Esophagus muscularis mucosa (tissue), 4 donors: Measurements from ENCODE around the gene FGA. TPM values are rescaled to one million over a fixed set of nuclear protein-coding genes. Genes with fewer than 3 reads are reported as not detected.

Experiments
- DNase-seq: peaks from one replicate; pipeline ENCODE4 v3.0.0-alpha.2; 2017; ENCODE audit errors: extremely low spot score
- H3K27ac ChIP-seq, 4 donors: fragments of 200-600 bp; sonication (generic); replicated peaks in 1 of 4; 1 replicate in 3 of 4; 2 replicates in 1 of 4; pipeline ENCODE4 v1.5.1; 2016 to 2019; ENCODE audit warnings: mild to moderate bottlenecking in 1 of 4
- H3K27me3 ChIP-seq, 4 donors: fragments of 200-600 bp; sonication (generic); one replicate each; pipeline versions ENCODE4 v1.5.1 to v1.6.0; 2016 to 2019
- H3K36me3 ChIP-seq, 4 donors: fragments of 200-600 bp; sonication (generic); one replicate each; pipeline ENCODE4 v1.5.1; 2016 to 2019
- H3K4me1 ChIP-seq, 4 donors: fragments of 200-600 bp; sonication (generic); one replicate each; pipeline ENCODE4 v1.5.1; 2016 to 2019
- H3K4me3 ChIP-seq, 4 donors: fragments of 200-600 bp; sonication (generic); 1 replicate in 2 of 4; 2 replicates in 2 of 4; pipeline ENCODE4 v1.5.1; 2016 to 2019; ENCODE audit warnings: mild to moderate bottlenecking in 4 of 4, moderate library complexity in 1 of 4
- H3K9me3 ChIP-seq, 4 donors: fragments of 200-600 bp; sonication (generic); 1 replicate in 3 of 4; 2 replicates in 1 of 4; pipeline ENCODE4 v1.5.1; 2016 to 2019
- CTCF ChIP-seq, 3 experiments: fragments of 200-600 bp in 2 of 3; fragments of 450-650 bp in 1 of 3; sonication (generic) in 2 of 3; IDR thresholded peaks; one replicate each; pipeline ENCODE4 v1.5.1; 2017 to 2019; ENCODE audit warnings: antibody characterized with exemption in 3 of 3, mild to moderate bottlenecking in 2 of 3, moderate library complexity in 1 of 3
- EP300 ChIP-seq: sonication (generic); formaldehyde crosslinking; IDR thresholded peaks from one replicate; pipeline ENCODE4 v1.6.1; 2017; ENCODE audit warnings: antibody characterized with exemption
- POLR2A ChIP-seq: fragments of 450-650 bp; IDR thresholded peaks from one replicate; pipeline ENCODE4 v1.6.1; 2017; ENCODE audit warnings: antibody characterized with exemption, moderate library complexity, mild to moderate bottlenecking, low read depth
- POLR2AphosphoS5 ChIP-seq, 2 donors: sonication (generic); formaldehyde crosslinking; IDR thresholded peaks; one replicate each; pipeline ENCODE4 v1.6.1; 2017; ENCODE audit warnings: antibody characterized with exemption in 2 of 2
- WGBS: methylation state at CpG from one replicate; pipeline ENCODE4 v1.1.5; 2018; 5-methylcytosine and 5-hydroxymethylcytosine counted together
- intact Hi-C: fragments of 100-400 bp; cut with DNase I; formaldehyde crosslinking; loops from one replicate; pipeline ENCODE4 v1.15.1; 2023
- total RNA-seq, 4 donors: library from RNA; depleted of rRNA; stranded (reverse); fragments of >200 nt; gene quantifications; one replicate each; pipeline versions ENCODE4 v1.1.0 to v1.2.1, GENCODE V29; 2016

Gene FGA
- total RNA-seq, 4 donors from 2014 or later, result not detected

GRCh38 chr4:154610582-154610981, 20.0 kb upstream of the FGA start:
- 66% methylated on average over 4 of the region's 4 CpGs for WGBS
- intact Hi-C loops, result no loop called here

GRCh38 chr4:154609532-154609931, 19.0 kb upstream of the FGA start:
- WGBS, result 65% methylated on average over 4 of the region's 4 CpGs
- TF ChIP-seq EP300 (no peak), CTCF (IDR thresholded peaks at IDR 0.05) (no peak)
- Histone ChIP-seq H3K9me3 (no peaks in the 10 kb centered on the region), H3K27me3 (peaks cover 0 to 8% (median 0%) of the 10 kb centered on the region in 4 donors), H3K36me3 (no peaks in the 10 kb centered on the region), H3K4me1 (no peaks in the 10 kb centered on the region), H3K27ac (no peak overlapping the region), H3K4me3 (no peak overlapping the region)
- DNase-seq, result no peak
- intact Hi-C loops, result no loop called here

More at GRCh38 chr4:154610582-154610981, 20.0 kb upstream of the FGA start:
- Histone ChIP-seq H3K27ac (no peak overlapping the region), H3K9me3 (no peaks in the 10 kb centered on the region), H3K4me1 (no peaks in the 10 kb centered on the region), H3K4me3 (no peak overlapping the region), H3K36me3 (no peaks in the 10 kb centered on the region), H3K27me3 (peaks cover 0 to 8% (median 0%) of the 10 kb centered on the region in 4 donors)
- no peak for TF ChIP-seq EP300
- TF ChIP-seq POLR2A, result no peak
- TF ChIP-seq POLR2AphosphoS5 (IDR thresholded peaks at IDR 0.05), result no peak
- TF ChIP-seq CTCF (IDR thresholded peaks at IDR 0.05), result no peak
- DNase-seq, result no peak

- Histone ChIP-seq H3K4me1 (no peaks in the 10 kb centered on the region), H3K4me3 (no peak overlapping the region), H3K27ac (no peak overlapping the region), H3K27me3 (peaks cover 0 to 8% (median 0%) of the 10 kb centered on the region in 4 donors), H3K36me3 (no peaks in the 10 kb centered on the region), H3K9me3 (no peaks in the 10 kb centered on the region)
- 83% methylated on average over 3 of the region's 3 CpGs for WGBS
- intact Hi-C loops, result no loop called here
- DNase-seq, result no peak
- TF ChIP-seq POLR2AphosphoS5 (IDR thresholded peaks at IDR 0.05) (no peak), CTCF (IDR thresholded peaks at IDR 0.05) (no peak), EP300 (no peak), POLR2A (no peak)
Measured at GRCh38 chr4:154608361-154609252, 18.1 kb upstream of the FGA start.

- no peak overlapping the region for H3K27ac ChIP-seq
- no peak for DNase-seq
- WGBS, result 86% methylated on average over 6 of the region's 6 CpGs
- H3K4me3 ChIP-seq, result no peak overlapping the region
- no peaks in the 10 kb centered on the region for H3K9me3 ChIP-seq
- TF ChIP-seq CTCF (IDR thresholded peaks at IDR 0.05) (no peak), POLR2AphosphoS5 (IDR thresholded peaks at IDR 0.05) (no peak), POLR2A (no peak), EP300 (no peak)
- H3K36me3 ChIP-seq, result no peaks in the 10 kb centered on the region
- no peaks in the 10 kb centered on the region for H3K4me1 ChIP-seq
- intact Hi-C loops, result no loop called here
- peaks cover 0 to 8% (median 0%) of the 10 kb centered on the region in 4 donors for H3K27me3 ChIP-seq
Measured at GRCh38 chr4:154606728-154607723, 16.5 kb upstream of the FGA start.
